SK-N-SH (cell line): ENCODE results near the gene ZNF665. TPM values are rescaled to one million over a fixed set of nuclear protein-coding genes. Genes with fewer than 3 reads are reported as not detected.

Experiments used
- CTCF ChIA-PET: fragments of 300-600, 350-600 bp; formaldehyde crosslinking; extraction: SDS; loops from one replicate; lab custom pipeline; 2021; lab: Yijun Ruan, JAX
- POLR2A ChIA-PET: fragments of 350-600 bp; sonication (Branson Sonifier 250); formaldehyde crosslinking; extraction: SDS; loops from one replicate; lab custom pipeline; 2020; ENCODE audit warnings: antibody characterized with exemption, inconsistent platforms; lab: Yijun Ruan, JAX
- DNase-seq: peaks from one replicate; pipeline ENCODE4 v3.0.0; 2012
- H2AFZ ChIP-seq: fragments of 200-600 bp; sonication (generic); 2 replicates; pipeline ENCODE4 v1.8.1; 2016; ENCODE audit warnings: antibody characterized with exemption, mild to moderate bottlenecking, low read depth
- H3F3A ChIP-seq: fragments of 200-600 bp; sonication (generic); replicated peaks from 2 replicates; pipeline ENCODE3; 2016; ENCODE audit warnings: antibody characterized with exemption, mild to moderate bottlenecking; ENCODE audit not compliant: insufficient read depth
- H3K27ac ChIP-seq, 2 experiments: fragments of 200-500 bp in 1 of 2; fragments of 200-600 bp in 1 of 2; sonication (Bioruptor generic) in 1 of 2; sonication (generic), shearing (Covaris generic) in 1 of 2; 2 replicates each; pipeline versions ENCODE4 v1.5.1 to v1.6.1; 2014 to 2016; ENCODE audit warnings: low read depth in 2 of 2, inconsistent platforms in 1 of 2, low read length in 1 of 2, mild to moderate bottlenecking in 1 of 2, mixed read lengths in 1 of 2
- H3K27me3 ChIP-seq: fragments of 200-600 bp; sonication (generic), shearing (Covaris generic); 2 replicates; pipeline ENCODE4 v1.6.1; 2016; ENCODE audit warnings: mixed run types; ENCODE audit not compliant: insufficient read depth
- H3K36me3 ChIP-seq, 2 experiments: fragments of 200-500 bp in 1 of 2; fragments of 200-600 bp in 1 of 2; sonication (Bioruptor generic) in 1 of 2; sonication (generic) in 1 of 2; replicated peaks in 1 of 2; 2 replicates each; pipeline versions ENCODE3 to v1.5.1; 2014 to 2016; ENCODE audit warnings: low read length in 1 of 2, mild to moderate bottlenecking in 1 of 2; ENCODE audit not compliant: insufficient read depth in 2 of 2, control insufficient read depth in 1 of 2
- H3K4me1 ChIP-seq, 2 experiments: fragments of 200-500 bp in 1 of 2; fragments of 200-600 bp in 1 of 2; sonication (Bioruptor generic) in 1 of 2; sonication (generic), shearing (Covaris generic) in 1 of 2; 2 replicates each; pipeline versions ENCODE4 v1.5.1 to v1.6.1; 2014 to 2016; ENCODE audit warnings: low read depth in 1 of 2, low read length in 1 of 2, mixed run types in 1 of 2; ENCODE audit not compliant: insufficient read depth in 2 of 2, control insufficient read depth in 1 of 2
- H3K4me2 ChIP-seq: fragments of 200-600 bp; sonication (generic), shearing (Covaris generic); 2 replicates; pipeline ENCODE4 v1.6.1; 2017; ENCODE audit warnings: mixed run types
- H3K4me3 ChIP-seq, 2 experiments: fragments of 200-500 bp in 1 of 2; fragments of 200-600 bp in 1 of 2; sonication (Bioruptor generic) in 1 of 2; sonication (generic), shearing (Covaris generic) in 1 of 2; 2 replicates each; pipeline versions ENCODE4 v1.5.1 to v1.8.1; 2014 to 2016; ENCODE audit warnings: low read depth in 2 of 2, inconsistent platforms in 1 of 2, low read length in 1 of 2, mild to moderate bottlenecking in 1 of 2, mixed read lengths in 1 of 2, moderate library complexity in 1 of 2
- H3K79me2 ChIP-seq: fragments of 200-600 bp; sonication (generic); 2 replicates; pipeline ENCODE4 v1.8.1; 2017; ENCODE audit warnings: mild to moderate bottlenecking; ENCODE audit not compliant: insufficient read depth
- H3K9ac ChIP-seq: fragments of 200-600 bp; sonication (generic); 2 replicates; pipeline ENCODE4 v1.6.1; 2017; ENCODE audit warnings: mixed run types
- H3K9me2 ChIP-seq: fragments of 200-600 bp; sonication (generic); 2 replicates; pipeline ENCODE4 v1.6.1; 2017; ENCODE audit warnings: mixed run types
- H3K9me3 ChIP-seq: fragments of 200-600 bp; sonication (generic); 2 replicates; pipeline ENCODE4 v1.6.1; 2017; ENCODE audit warnings: mixed run types, mild to moderate bottlenecking, moderate library complexity
- H4K20me1 ChIP-seq: fragments of 200-600 bp; sonication (generic); 2 replicates; pipeline ENCODE4 v1.6.1; 2017; ENCODE audit warnings: mild to moderate bottlenecking, mixed run types; ENCODE audit not compliant: insufficient read depth
- CHD2 ChIP-seq: fragments of 150-350 bp; IDR thresholded peaks from 2 replicates; pipeline ENCODE4 v1.6.1; 2018; ENCODE audit warnings: low read length; ENCODE audit not compliant: partially characterized antibody
- CTCF ChIP-seq: fragments of 200-600 bp; sonication (generic); IDR thresholded peaks from 2 replicates; pipeline ENCODE4 v1.6.1; 2017; ENCODE audit warnings: antibody characterized with exemption, mild to moderate bottlenecking, moderate library complexity
- ELF1 ChIP-seq: IDR thresholded peaks from 2 replicates; pipeline ENCODE4 v1.4.0; 2012
- FOSL2 ChIP-seq: IDR thresholded peaks from 2 replicates; pipeline ENCODE4 v1.4.0; 2012; ENCODE audit warnings: low read depth, mild to moderate bottlenecking, moderate library complexity, borderline replicate concordance
- GABPA ChIP-seq: IDR thresholded peaks from 2 replicates; pipeline ENCODE4 v1.4.0; 2012; ENCODE audit warnings: low read depth, mild to moderate bottlenecking
- JUND ChIP-seq: IDR thresholded peaks from 2 replicates; pipeline ENCODE4 v1.4.0; 2012
- MXI1 ChIP-seq: IDR thresholded peaks from 2 replicates; pipeline ENCODE4 v1.6.1; 2012; ENCODE audit warnings: mild to moderate bottlenecking, low read depth, low read length, improper control_type of control experiment
- NFIC ChIP-seq: IDR thresholded peaks from 2 replicates; pipeline ENCODE4 v1.4.0; 2012; ENCODE audit warnings: borderline replicate concordance
- NRF1 ChIP-seq: IDR thresholded peaks from 2 replicates; pipeline ENCODE4 v1.6.1; 2012; ENCODE audit warnings: low read depth, mild to moderate bottlenecking, low read length
- POLR2AphosphoS5 ChIP-seq: IDR thresholded peaks from 2 replicates; pipeline ENCODE4 v1.6.1; 2012; ENCODE audit warnings: low read depth, low read length
- RAD21 ChIP-seq: IDR thresholded peaks from 2 replicates; pipeline ENCODE4 v1.6.1; 2012; ENCODE audit warnings: mild to moderate bottlenecking, low read length
- SMC3 ChIP-seq: IDR thresholded peaks from 2 replicates; pipeline ENCODE4 v1.6.1; 2012; ENCODE audit warnings: low read depth, low read length, improper control_type of control experiment
- TAF1 ChIP-seq: IDR thresholded peaks from 2 replicates; pipeline ENCODE4 v1.6.1; 2012; ENCODE audit warnings: low read depth, mild to moderate bottlenecking, low read length, moderate library complexity, borderline replicate concordance
- TCF12 ChIP-seq: IDR thresholded peaks from 2 replicates; pipeline ENCODE4 v1.4.0; 2012
- USF1 ChIP-seq: IDR thresholded peaks from 2 replicates; pipeline ENCODE4 v1.4.0; 2012; ENCODE audit warnings: low read depth, borderline replicate concordance
- WGBS: methylation state at CpG from one replicate; pipeline ENCODE4 v1.1.6; 2017; ENCODE audit warnings: low lambda C conversion rate; 5-methylcytosine and 5-hydroxymethylcytosine counted together
- polyA plus RNA-seq, 3 experiments: library from polyadenylated mRNA; depleted of rRNA; stranded (reverse); fragments of >200 nt; gene quantifications; 2 replicates each; pipeline ENCODE4 v1.2.3, GENCODE V29; 2012
- TF ChIP-seq, protein P1 (sequence below): fragments of 150-350 bp; IDR thresholded peaks from 2 replicates; pipeline ENCODE4 v1.6.1; 2016; ENCODE audit warnings: mild to moderate bottlenecking, low read depth, low read length

ZNF665 gene
- polyA plus RNA-seq, 1 of the 3 experiments (the other 2 are of a cell fraction): 3.2 TPM

- H3K9me2 ChIP-seq: no peaks in the 10 kb centered on the region
- TF ChIP-seq USF1 (no peak), TAF1 (peak; percentile 53; the same call in 1 of the 2 replicates), NRF1 (no peak), GABPA (peak; percentile 71), POLR2AphosphoS5 (peak; percentile 88), FOSL2 (no peak), NFIC (no peak), ELF1 (peak; percentile 84)
- ChIA-PET CTCF (no interaction called here), POLR2A (no interaction called here)
- H3K27me3 ChIP-seq: no peaks in the 10 kb centered on the region
- DNase-seq: peak; percentile 99
- 12% methylated on average over 28 of the region's 42 CpGs for WGBS
- H3K4me2 ChIP-seq: peak overlapping the region; percentile 72
- peak overlapping the region; percentile 74 to 98 for H3K4me3 ChIP-seq
- H4K20me1 ChIP-seq: no peaks in the 10 kb centered on the region
- H2AFZ ChIP-seq: peak overlapping the region; percentile 95; the same call in 1 of the 2 replicates
- peaks cover 0 to 12% of the 10 kb centered on the region in 2 experiments for H3K36me3 ChIP-seq
- H3K9ac ChIP-seq: peak overlapping the region; percentile 75
- H3F3A ChIP-seq: peaks cover 10% of the 10 kb centered on the region
- H3K27ac ChIP-seq: peak overlapping the region; percentile 51 to 56
- no peaks in the 10 kb centered on the region for H3K79me2 ChIP-seq
- H3K4me1 ChIP-seq: peaks cover 0 to 5% of the 10 kb centered on the region in 2 experiments; a peak in 1 of 4 replicates
- H3K9me3 ChIP-seq: no peaks in the 10 kb centered on the region
Observed at GRCh38 chr19:53196777-53197396, 3.7 kb upstream of the ZNF665 start.

GRCh38 chr19:53195265-53195903 is 2.2 kb upstream of the ZNF665 start:
- Histone ChIP-seq H3K9me3 (no peaks in the 10 kb centered on the region), H3K4me3 (no peak overlapping the region), H3F3A (peaks cover 10% of the 10 kb centered on the region), H3K79me2 (no peaks in the 10 kb centered on the region; the same call in 1 of the 2 replicates), H3K4me2 (no peak overlapping the region), H3K27ac (no peak overlapping the region), H3K27me3 (no peaks in the 10 kb centered on the region), H3K4me1 (peaks cover 0 to 5% of the 10 kb centered on the region in 2 experiments; a peak in 1 of 4 replicates), H2AFZ (no peak overlapping the region), H3K9me2 (no peaks in the 10 kb centered on the region), H3K9ac (no peak overlapping the region), H3K36me3 (peaks cover 2 to 6% of the 10 kb centered on the region in 2 experiments), H4K20me1 (no peaks in the 10 kb centered on the region)
- CTCF ChIA-PET: interaction anchor here (0.6 to 1.7 kb wide), 26 partner anchors 12 to 554 kb away, joined by 3 to 10 read pairs (median 4); partner anchors contain the start of genes ZNF525, ZNF761 and ZNF845
- POLR2A ChIA-PET: no interaction called here
- TF ChIP-seq RAD21 (peak; percentile 94), MXI1 (no peak), CHD2 (peak; percentile 38), JUND (no peak), USF1 (no peak), SMC3 (peak; percentile 64), TCF12 (no peak), CTCF (peak; percentile 77)
- TF ChIP-seq, protein P1, sequence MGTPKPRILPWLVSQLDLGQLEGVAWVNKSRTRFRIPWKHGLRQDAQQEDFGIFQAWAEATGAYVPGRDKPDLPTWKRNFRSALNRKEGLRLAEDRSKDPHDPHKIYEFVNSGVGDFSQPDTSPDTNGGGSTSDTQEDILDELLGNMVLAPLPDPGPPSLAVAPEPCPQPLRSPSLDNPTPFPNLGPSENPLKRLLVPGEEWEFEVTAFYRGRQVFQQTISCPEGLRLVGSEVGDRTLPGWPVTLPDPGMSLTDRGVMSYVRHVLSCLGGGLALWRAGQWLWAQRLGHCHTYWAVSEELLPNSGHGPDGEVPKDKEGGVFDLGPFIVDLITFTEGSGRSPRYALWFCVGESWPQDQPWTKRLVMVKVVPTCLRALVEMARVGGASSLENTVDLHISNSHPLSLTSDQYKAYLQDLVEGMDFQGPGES: no peak
- DNase-seq: peak; percentile 66
- WGBS: 0% methylated on average over 3 of the region's 3 CpGs
